LoVo (cell line): Measurements from ENCODE around the gene CST6.
A peak's percentile ranks its signal among the peaks of the same experiment; 100 is the strongest.

Source experiments
- DNase-seq: peaks from one replicate; pipeline ENCODE4 v3.0.0-alpha.2; 2016; ENCODE audit warnings: low spot score

CST6 gene

GRCh38 chr11:66047541-66048365 is 35.9 kb downstream of the CST6 start:
- DNase-seq, result no peak

DNA sequence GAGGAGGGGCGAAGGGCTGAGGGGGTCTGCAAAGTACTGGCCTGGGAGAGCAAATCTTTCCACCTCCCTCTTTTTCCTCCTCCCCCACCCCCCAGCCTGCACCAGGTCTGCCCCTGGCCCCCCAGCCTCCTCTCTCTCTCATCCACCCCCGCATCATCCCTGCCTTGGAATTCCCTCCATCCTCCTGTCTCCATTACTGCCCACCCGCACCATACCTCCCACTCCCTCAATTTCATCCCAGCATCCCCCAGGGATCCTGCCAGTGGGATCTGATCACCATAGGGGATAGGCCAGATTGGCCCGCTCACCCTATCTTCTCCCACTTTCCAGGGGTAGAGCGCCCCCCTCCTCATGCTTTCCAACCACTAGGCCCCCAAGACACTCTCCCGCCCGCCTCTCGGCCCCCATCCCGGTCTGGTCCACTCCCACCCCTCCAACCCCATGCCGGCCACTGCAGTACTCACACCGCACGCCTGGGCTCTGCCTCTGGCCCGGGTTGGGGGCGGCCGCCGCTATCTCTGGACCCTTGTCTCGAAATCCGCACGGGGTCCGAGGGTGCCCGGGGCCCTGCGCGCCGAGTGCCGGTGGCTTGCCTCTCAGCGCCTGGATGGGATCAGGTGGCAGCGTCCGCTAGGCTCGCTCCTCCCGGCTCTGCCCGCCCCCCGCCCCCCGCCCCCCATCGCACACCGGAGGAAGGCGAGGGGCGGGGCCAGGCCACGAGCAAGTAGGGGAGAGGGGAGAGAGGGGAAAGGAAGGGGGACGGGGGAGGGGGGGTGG is 36.9 kb downstream of the CST6 start, which contains the start of gene GAL3ST3:
TSS of gene GAL3ST3 (minus strand) at position 615 of the 777 bp plus-strand sequence. CDS start 3,746 bp downstream, outside the sequence.
- DNase-seq, result no peak

DNA sequence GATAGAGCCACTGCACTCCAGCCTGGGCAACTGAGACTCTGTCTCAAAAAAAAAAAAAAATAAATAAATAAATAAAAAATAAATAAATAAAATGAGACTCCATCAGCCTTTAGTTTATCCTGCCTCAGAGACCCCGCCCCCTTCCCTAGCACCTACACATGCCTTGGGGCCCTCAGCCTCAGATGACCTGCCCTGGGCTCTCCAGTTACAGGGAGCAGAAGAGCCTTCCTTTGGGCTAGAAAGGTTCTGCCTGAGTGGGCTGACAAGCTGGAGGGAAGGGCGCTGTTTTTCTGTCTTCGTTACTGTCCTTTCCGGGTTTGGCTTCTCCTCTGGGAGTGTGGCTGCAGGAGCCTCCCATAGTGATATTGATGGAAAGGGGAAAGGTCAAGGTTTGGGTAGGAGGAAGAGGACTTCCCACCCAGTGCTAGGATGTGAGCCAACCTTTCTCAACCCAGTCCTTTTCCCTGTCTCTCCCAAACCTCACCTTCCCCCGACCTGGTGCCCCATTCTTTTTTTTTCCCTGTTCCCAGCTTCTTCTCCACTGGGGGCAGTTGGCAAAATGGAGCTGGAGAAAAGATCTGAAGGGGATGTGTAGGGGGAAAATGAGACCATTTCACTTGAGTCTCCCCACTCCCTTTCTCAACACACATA is 38.9 kb downstream of the CST6 start:
- DNase-seq, result no peak

DNA sequence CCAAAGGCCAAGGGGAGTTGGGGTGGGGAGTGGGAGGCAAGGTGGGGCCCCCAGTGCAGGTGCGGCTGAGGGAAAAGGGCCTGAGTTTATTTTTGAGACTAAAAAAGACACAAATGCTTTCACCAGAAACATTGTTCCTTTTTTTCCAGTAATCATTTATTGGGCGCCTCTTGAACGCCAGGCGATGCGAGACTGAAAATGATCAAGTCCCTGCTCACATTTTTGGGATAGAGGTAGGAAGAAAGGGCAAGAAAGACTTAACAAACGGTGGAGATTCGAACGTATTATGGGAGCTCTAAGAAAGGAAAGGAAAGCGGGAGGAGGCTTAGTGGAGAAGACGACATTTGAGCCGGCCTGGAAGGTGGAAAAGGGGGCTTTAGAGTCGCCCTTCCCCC is 39.6 kb downstream of the CST6 start:
- DNase-seq, result no peak

- peak; percentile 99 for DNase-seq
Measured at GRCh38 chr11:66051766-66052663, 40.2 kb downstream of the CST6 start, which contains the start of gene SF3B2. Gene SF3B2 (plus strand): TSS chr11:66052364. CDS start chr11:66052385, 21 bp downstream.

GRCh38 chr11:66052664-66052982 is 40.8 kb downstream of the CST6 start:
- no peak for DNase-seq

DNA sequence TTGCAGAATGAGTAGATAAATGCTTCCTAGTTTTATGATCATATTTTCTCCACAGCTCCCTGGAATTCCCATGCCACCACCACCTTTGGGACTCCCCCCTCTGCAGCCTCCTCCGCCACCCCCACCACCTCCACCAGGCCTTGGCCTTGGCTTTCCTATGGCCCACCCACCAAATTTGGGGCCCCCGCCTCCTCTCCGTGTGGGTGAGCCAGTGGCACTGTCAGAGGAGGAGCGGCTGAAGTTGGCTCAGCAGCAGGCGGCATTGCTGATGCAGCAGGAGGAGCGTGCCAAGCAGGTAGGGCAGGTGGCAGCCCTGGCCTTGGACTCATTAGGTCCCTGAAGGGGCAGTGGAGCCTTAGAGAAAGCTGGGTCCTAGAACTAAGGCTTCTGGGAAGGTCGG is 43.2 kb downstream of the CST6 start:
- DNase-seq, result no peak

- no peak for DNase-seq
Measured at GRCh38 chr11:66056501-66056900, 44.7 kb downstream of the CST6 start.

DNA sequence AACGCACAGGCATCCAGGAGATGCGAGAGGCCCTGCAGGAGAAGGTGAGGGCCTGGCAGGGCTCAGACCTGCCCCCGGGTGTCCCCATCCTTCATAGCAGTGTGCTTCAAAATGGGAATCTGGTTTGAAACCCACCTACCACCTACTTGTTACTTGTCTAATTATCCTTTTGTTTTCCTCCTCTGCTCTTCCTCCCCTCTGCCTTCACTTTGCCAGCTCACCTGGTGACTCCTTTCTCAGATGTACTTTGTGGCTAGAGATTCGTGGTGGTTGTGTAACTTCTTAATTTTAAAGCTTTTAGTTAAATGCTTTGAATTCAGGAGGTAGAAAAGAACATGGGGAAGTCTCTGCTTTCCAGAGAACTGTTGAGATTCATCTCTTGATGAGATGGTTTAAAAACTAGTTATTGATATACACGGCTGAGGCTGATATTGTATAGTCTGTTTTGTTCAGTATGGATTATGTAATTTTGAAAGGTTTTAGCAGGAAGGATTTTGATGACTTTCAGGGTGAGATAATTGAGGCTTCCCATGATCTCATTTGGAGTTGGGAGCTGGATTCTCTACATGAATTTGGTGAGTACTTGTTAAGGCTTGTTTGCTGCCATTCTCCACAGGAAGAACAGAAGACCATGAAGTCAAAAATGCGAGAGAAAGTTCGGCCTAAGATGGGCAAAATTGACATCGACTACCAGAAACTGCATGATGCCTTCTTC is 48.3 kb downstream of the CST6 start:
- no peak for DNase-seq

DNA sequence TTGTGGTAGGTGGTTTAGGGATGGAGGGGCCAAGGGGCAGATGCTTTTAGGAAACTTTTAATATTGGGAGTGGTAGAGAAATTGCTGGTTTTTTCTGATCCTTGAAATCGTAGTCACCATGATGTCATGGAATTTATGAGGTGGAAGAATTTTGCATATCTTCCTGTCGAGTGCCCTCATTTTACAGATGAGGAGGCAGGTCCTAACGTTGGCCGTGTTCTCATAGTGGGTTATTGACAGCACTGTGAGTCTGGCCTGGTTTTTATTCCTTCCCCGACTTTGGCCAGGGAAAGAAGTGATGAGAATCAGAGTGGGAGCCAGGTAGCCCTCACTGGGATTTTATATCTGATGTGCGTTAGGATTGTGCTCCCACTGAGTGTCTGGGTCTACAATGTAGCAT is 49.5 kb downstream of the CST6 start:
- DNase-seq, result no peak

DNA sequence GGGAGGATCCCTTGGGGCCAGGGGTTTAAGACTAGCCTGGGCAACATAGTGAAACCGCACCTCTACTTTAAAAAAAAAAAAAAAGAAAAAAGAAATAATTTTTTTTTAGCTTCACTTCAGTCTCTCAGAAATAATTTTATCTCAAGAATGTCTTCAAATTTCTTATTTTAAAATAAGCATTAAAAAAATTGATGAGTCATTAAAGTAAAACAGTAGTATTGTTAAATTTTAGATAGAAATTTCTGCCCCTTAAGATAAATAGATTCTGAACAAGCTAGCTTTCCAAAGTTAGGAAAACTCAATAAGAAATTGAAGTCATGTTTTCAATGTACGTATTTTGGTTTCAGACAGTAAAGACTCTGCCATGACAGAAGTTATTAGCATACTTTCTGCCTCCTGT is 50.6 kb downstream of the CST6 start:
- no peak for DNase-seq
